Erythroblast (primary cell): ENCODE measurements around the gene WDR13.
A peak's percentile ranks its signal among the peaks of the same experiment; 100 is the strongest.

ENCODE experiments used
- GATA1 ChIP-seq: IDR thresholded peaks from 2 replicates; pipeline ENCODE4 v1.6.1; 2011; ENCODE audit warnings: low read depth, mild to moderate bottlenecking, control low read depth, low read length, moderate library complexity
- POLR2A ChIP-seq: IDR thresholded peaks from 2 replicates; pipeline ENCODE4 v1.6.1; 2011; ENCODE audit warnings: mild to moderate bottlenecking, low read length

GRCh38 chrX:48576108-48576507 lies 21.2 kb upstream of the WDR13 start:
- TF ChIP-seq POLR2A = peak; percentile 13
- TF ChIP-seq GATA1 = no peak
